Body of pancreas (tissue), 4 donors: ENCODE measurements around the gene POU2AF1.

Experiments
- CTCF ChIP-seq, 7 experiments: fragments of 450-650 bp in 4 of 7; fragments of 200-600 bp in 3 of 7; sonication (generic) in 3 of 7; IDR thresholded peaks; one replicate each; pipeline ENCODE4 v1.5.1; 2016 to 2019; ENCODE audit warnings: antibody characterized with exemption in 7 of 7
- POLR2A ChIP-seq, 3 donors: fragments of 450-650 bp; IDR thresholded peaks; one replicate each; pipeline ENCODE4 v1.6.1; 2016; ENCODE audit warnings: antibody characterized with exemption in 3 of 3, mild to moderate bottlenecking in 2 of 3

DNA sequence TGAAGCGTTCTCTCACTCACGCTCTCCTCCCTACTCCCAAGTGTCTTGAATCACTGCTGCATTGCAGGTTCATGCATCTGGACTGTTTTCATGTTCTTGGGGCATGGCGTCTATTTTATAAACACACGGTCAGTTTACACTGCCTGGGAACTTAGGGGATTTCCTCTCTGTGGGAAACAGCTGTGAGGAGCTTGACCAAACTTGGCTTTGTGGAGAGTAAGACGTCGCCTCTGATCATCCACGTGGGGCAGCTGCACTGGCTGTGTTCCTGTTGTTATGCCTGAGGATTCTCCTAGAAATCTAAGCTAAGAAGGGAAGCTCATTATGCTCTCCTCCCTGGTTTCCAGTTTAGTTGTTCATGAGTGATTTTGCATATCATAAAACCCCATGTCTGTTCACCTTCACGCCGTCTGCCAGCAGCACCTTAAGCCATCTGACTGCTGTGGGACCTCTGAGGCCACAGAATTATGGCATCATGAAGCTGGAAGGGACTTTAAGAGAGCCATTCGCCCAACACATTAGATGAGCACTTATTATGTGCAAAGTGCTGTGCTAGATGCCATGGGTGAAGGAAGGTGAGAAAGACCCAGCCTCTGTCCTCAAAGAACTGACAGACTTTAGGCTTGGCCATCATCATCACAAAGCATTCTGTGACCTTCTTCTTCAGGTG, 38.8 kb upstream of the POU2AF1 start:
- TF ChIP-seq CTCF (IDR thresholded peaks at IDR 0.05) (no peak), POLR2A (IDR thresholded peaks at IDR 0.05) (no peak)
